Ishikawa (cell line): ENCODE measurements around the gene RET.

ENCODE experiments used
- CEBPB ChIP-seq: IDR thresholded peaks from 2 replicates; pipeline ENCODE4 v1.6.1; 2012
- CREB1 ChIP-seq: IDR thresholded peaks from 2 replicates; pipeline ENCODE4 v1.6.1; 2012; ENCODE audit warnings: low read depth
- EGR1 ChIP-seq: IDR thresholded peaks from 2 replicates; pipeline ENCODE4 v1.6.1; 2012
- EP300 ChIP-seq: IDR thresholded peaks from 2 replicates; pipeline ENCODE4 v1.6.1; 2012; ENCODE audit warnings: borderline replicate concordance
- FOXM1 ChIP-seq: IDR thresholded peaks from 2 replicates; pipeline ENCODE4 v1.6.1; 2012; ENCODE audit warnings: low read depth, borderline replicate concordance
- MAX ChIP-seq: IDR thresholded peaks from 2 replicates; pipeline ENCODE4 v1.6.1; 2012
- NFIC ChIP-seq: IDR thresholded peaks from 2 replicates; pipeline ENCODE4 v1.6.1; 2012
- RAD21 ChIP-seq: IDR thresholded peaks from 2 replicates; pipeline ENCODE4 v1.6.1; 2012; ENCODE audit warnings: low read depth
- REST ChIP-seq: IDR thresholded peaks from 2 replicates; pipeline ENCODE4 v1.6.1; 2012; ENCODE audit warnings: low read depth, mild to moderate bottlenecking
- TAF1 ChIP-seq: IDR thresholded peaks from 2 replicates; pipeline ENCODE4 v1.6.1; 2012; ENCODE audit warnings: low read depth, mild to moderate bottlenecking
- TCF12 ChIP-seq: IDR thresholded peaks from 2 replicates; pipeline ENCODE4 v1.6.1; 2012; ENCODE audit warnings: low read depth
- TEAD4 ChIP-seq: IDR thresholded peaks from 2 replicates; pipeline ENCODE4 v1.6.1; 2012
- USF1 ChIP-seq: IDR thresholded peaks from 2 replicates; pipeline ENCODE4 v1.6.1; 2012
- YY1 ChIP-seq: IDR thresholded peaks from 2 replicates; pipeline ENCODE4 v1.6.1; 2012; ENCODE audit warnings: low read depth
- ZBTB7A ChIP-seq: IDR thresholded peaks from 2 replicates; pipeline ENCODE4 v1.6.1; 2012; ENCODE audit warnings: low read depth

Gene RET

GRCh38 chr10:43065761-43066160 is 11.1 kb upstream of the RET start:
- TF ChIP-seq EGR1 (no peak), MAX (no peak), ZBTB7A (no peak), TAF1 (no peak)

GRCh38 chr10:43066481-43066880 is 10.4 kb upstream of the RET start:
- TF ChIP-seq RAD21 (no peak), REST (no peak), TAF1 (no peak), FOXM1 (no peak), CREB1 (no peak), TEAD4 (no peak), TCF12 (no peak), MAX (no peak), YY1 (no peak)

DNA sequence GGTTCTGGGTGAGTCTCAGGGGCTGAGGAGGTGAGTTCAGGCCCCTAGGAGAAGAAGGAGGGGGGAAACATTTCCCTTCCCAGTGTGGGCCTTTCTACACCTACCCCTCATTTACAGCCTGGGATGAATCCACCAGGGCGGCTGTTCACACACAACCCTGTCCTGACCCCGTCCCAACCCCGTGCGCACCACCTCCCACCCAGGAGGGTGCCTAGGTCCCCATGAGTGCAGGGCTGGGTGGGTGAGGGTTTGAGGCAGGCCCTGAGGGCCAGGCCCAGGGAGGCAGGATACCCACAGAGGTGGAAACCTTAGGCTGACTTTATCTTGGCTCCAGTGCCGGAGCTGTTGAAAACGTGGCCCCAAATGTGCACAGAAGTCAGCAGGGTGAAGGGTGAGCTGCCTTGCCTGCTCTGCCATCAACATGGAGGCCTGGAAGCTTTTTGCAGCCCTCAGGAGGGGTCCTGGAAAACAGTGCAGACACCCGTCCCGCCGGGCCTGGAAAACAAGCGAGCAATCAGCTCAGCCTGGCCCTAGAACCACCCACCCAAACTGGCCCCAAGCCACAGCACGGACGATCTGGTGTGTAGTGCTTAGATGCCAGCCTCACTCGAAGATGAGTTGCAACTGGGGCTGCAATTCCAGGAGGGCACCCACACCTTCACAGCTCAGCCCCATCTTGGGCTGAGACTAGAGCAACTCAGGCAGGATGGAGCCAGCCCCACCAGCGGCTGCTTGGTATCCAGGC is 9.3 kb upstream of the RET start:
- TF ChIP-seq ZBTB7A = no peak
- TF ChIP-seq YY1 = no peak
- TF ChIP-seq REST = no peak
- no peak for TF ChIP-seq TAF1
- TF ChIP-seq USF1 = no peak
- no peak for TF ChIP-seq MAX

GRCh38 chr10:43068136-43068395 is 8.8 kb upstream of the RET start:
- TF ChIP-seq FOXM1 (no peak), ZBTB7A (no peak), EP300 (no peak), TAF1 (no peak), USF1 (no peak), NFIC (no peak), CEBPB (no peak), MAX (no peak), TEAD4 (no peak), REST (no peak), EGR1 (no peak)
